Stimulated activated CD8-positive, alpha-beta memory T cell treated with anti-CD3 and anti-CD28 coated beads, Interleukin-4, amount 100 ng/mL, for 24 hours (primary cell): Measurements from ENCODE around the gene NDUFS4.
"Not testable (repeated sequence)": the region's sequence is repeated elsewhere in the genome, so short reads cannot be mapped to it uniquely, and the experiment has no call there.

ENCODE experiments used
- DNase-seq: peaks from one replicate; pipeline ENCODE4 v3.0.0-alpha.2; 2020; ENCODE audit warnings: low read depth

NDUFS4 gene

GRCh38 chr5:53667621-53668020 is 107.2 kb downstream of the NDUFS4 start:
- DNase-seq: no peak

GRCh38 chr5:53671447-53671846 is 111.0 kb downstream of the NDUFS4 start:
- DNase-seq: no peak

- DNase-seq: no peak
These were observed 113.7 kb downstream of the NDUFS4 start for GRCh38 chr5:53674121-53674520.

GRCh38 chr5:53677632-53678031 is 117.2 kb downstream of the NDUFS4 start:
- no peak for DNase-seq

- no peak for DNase-seq
These were observed 118.7 kb downstream of the NDUFS4 start for GRCh38 chr5:53678981-53679660.

- DNase-seq: no peak
These were observed 120.6 kb downstream of the NDUFS4 start for GRCh38 chr5:53681079-53681478.

GRCh38 chr5:53691014-53691413 is 130.6 kb downstream of the NDUFS4 start:
- no peak for DNase-seq

GRCh38 chr5:53694520-53695022 is 134.1 kb downstream of the NDUFS4 start:
- no peak for DNase-seq

- not testable (repeated sequence) for DNase-seq
These were observed 150.0 kb downstream of the NDUFS4 start for GRCh38 chr5:53710405-53710804.

- DNase-seq: no peak
These were observed 151.9 kb downstream of the NDUFS4 start for GRCh38 chr5:53712327-53712726.

- DNase-seq: no peak
These were observed 153.7 kb downstream of the NDUFS4 start for GRCh38 chr5:53713978-53714666.

GRCh38 chr5:53714667-53715010 is 154.2 kb downstream of the NDUFS4 start:
- DNase-seq: no peak

- DNase-seq: no peak
These were observed 165.7 kb downstream of the NDUFS4 start for GRCh38 chr5:53726121-53726520.

GRCh38 chr5:53730943-53731342 is 170.5 kb downstream of the NDUFS4 start:
- no peak for DNase-seq
